GM19035 (cell line): Measurements from ENCODE around the gene ACRBP.

Experiments used
- ATAC-seq: cut with Tn5 transposase; IDR thresholded peaks from one replicate; pipeline ENCODE4 v1.9.1; 2021; ENCODE audit not compliant: unreplicated experiment

ACRBP gene

DNA sequence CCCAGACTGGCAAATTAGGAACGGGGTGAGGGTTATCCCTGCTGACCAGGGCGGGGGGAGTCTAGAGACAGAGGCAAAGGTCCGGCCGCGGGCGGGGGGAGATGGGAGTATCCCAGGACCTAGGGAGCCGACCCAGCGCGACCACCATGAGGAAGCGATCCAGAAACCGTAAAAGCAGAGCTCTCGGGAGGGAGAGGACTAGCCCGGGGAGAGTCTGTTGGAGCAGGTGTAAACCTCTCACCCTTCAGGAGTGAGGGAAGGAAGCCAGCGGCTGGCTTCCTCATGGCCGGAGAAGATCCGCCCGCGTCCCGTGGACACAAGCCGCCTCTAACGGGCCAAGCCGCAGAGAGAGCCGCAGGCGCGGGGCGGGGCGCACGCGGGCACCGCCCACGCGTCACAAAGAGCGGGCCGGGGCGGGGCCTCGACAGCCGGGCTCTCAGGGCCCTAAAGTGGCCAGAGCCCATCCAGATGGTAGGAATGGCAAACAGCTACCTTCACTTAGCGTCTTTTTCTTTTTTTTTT is at the start of gene ACRBP:
ACRBP (minus strand) TSS at position 350 of the 522 bp plus-strand sequence; CDS start at position 284, 66 bp downstream.
- ATAC-seq = no peak

DNA sequence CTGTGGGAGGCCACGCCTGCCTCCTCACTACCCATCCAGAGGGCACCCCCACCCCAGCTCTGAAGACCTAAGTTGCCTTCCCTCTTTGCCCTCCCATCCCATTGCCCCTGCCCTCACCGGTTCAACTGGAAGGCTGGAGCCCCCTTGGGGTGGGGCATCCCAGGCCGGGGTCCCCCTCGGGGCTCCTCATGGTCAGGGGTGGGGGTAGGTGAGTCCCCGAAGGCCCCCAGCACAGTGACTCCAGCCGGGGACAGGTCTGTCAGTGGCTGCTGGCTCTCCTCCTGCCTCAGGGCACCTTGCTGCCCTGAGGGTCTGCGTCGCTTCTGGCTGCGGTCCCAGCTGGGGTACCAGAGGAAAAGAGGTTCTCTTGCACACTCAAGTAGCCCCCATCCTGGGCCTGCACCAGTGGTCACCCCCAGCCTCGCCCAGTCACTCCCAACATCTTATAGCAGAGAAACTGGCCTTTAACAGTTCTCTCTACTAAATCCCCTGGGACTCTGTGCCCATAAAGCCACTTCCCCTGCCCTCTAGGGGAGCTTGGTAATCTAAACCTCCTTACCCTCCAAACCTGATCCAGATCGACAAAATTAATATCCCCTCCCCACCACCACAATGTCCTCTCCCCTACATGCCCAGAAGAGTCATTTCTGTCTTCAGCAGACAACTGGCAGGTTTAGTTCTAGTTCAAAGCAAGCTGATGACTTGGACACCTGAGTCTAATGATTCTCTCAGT is 48.2 kb upstream of the ACRBP start:
- ATAC-seq = no peak

DNA sequence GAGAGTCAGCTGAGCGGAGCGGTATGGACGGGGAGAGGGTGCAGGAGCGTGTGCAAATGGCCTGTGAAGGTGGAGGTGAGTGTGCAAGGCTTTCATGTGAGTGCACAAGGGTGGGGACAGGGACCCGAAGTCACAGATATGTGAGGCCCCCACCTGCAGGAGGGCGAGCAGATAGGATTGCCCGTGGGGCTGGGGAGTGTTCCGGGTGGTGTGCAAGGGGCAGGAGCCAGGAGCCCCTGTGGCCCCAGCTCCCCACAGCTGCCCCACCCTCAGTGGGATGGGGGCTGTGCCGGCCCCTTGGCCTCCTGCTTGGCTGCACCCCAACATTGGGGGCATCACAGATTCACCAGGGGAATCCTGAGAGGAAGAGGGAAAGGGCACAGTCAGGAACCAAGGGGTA is 47.5 kb upstream of the ACRBP start:
- ATAC-seq = no peak

DNA sequence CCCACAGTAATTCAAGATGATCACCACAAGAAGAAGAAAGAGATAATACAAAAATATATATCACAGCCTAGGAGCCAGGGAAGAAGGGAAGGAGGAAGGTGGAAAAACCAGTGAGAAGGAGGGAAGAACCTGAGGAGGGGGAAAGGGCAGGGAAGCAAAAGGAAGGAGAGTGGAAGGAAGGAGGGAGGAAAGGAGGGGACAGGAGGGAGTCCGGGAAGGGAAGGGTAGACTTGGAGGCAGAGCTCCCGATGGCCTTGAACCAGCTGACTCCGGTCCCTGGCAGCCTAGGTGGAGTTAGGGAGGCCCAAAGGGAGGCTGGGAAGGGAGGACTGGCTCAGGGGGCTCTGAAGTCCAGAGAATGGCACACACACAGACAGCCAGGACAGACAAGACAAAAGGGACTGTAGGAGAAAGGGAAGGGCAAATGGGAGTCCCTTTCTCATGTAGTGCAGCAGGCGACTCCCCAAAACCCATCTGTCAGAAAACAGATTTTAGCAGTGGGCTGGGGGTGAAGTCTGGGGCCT is 46.7 kb upstream of the ACRBP start:
- no peak for ATAC-seq

DNA sequence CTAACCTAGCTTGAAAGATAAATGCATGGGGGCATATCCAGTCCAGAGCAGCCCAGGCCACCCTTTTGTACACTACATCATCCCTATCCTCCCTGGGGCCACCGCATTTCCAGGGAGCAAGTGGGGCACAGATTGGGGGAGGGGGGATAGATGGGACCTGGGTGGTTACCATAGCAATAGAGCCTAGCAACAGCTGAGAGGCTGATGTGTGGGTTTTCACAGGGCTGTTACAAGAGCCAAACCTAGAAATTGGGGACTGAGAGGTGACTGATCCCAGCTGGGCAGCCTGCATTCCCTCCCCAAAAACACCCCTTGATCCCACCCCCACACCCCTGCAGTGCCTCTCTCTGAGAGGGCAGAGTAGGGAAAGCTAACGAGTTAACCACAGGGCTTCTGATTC is 45.7 kb upstream of the ACRBP start:
- ATAC-seq = no peak

DNA sequence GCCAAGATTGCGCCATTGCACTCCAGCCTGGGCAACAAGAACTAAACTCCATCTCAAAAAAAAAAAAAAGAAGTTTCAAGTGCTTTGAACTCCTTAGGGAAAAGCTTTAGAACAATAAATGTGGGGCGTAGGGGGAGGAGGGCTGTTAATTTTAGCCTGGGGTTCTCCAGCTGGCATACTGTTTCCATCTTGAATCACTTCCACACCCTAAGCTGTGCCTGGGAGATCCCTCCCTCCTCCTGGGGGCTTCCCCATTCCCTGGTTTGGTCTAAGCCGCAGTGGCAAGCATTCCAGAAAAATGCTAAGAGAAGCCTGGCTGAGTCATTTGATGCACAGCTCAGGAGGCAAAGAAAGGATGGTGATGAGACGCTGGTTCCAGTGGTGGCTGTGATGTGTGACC is 44.2 kb upstream of the ACRBP start:
- ATAC-seq = no peak

DNA sequence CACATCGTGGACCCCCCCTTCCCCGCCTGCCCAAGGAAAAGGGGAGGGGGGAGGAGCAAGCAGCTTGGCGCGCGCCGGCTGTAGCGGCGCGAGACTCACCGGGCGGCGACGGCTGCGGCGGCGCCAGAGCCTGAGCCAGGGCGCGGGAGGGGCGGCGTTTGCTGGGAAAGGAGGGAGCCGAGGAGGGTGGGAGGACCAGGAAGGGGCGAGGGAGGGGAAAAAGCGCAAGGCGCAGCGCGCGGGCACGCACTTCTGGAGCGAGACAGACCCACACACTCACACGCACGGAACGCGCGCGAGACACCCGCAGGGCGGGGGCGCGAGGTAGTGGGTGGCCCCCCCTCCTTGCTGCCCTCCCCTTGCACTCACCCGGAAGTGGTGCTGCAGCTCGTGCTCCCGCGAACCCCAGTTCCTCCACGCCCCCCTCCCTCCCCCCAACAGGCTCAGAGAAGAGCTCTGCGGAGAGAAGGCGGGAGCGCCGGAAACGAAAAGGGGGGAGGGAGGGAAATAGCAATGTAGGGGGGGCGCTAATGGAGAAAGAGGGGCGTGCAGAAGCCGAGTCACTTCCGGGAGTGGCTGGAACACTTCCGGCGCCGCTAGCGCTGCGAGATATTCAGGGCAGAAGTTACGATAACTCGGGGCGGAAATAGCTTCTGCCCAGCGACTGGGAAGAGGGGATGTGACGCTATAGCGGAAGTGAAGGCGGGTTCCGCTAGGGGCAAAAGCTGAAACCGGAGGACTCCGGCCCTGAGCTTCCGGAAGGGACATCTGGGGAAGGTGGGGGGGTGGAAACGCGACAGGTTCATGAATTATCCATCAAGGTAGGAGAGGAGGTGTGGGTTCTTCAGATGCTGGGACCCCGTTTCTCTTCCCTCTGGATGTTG is 42.0 kb upstream of the ACRBP start, which contains the start of gene ZNF384:
ZNF384 (minus strand) TSS at position 377 of the 884 bp plus-strand sequence. CDS start 9,855 bp downstream, outside the sequence.
- ATAC-seq = peak; percentile 86

DNA sequence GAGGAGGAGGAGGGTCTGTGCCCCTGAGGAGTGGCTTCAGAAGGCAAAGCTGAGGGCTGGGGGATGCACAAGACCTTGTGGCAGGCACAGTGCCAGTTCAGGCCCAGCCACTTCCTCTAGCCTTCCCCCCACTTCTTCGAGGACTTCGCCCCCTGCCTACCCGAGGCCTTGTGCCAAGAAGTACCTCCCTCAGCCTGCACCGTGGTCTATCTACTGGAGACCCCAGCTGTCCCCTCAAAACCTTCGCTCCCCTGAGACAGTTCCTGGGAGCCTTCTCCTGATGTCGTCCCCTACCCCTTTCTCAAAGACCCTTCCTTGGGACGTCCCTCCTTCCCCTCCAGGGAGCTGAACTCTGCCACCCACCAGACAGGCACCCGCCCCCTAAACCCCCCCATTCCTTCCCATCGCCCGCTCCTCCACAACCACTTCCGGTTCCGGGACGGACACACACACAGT is 41.3 kb upstream of the ACRBP start:
- no peak for ATAC-seq

DNA sequence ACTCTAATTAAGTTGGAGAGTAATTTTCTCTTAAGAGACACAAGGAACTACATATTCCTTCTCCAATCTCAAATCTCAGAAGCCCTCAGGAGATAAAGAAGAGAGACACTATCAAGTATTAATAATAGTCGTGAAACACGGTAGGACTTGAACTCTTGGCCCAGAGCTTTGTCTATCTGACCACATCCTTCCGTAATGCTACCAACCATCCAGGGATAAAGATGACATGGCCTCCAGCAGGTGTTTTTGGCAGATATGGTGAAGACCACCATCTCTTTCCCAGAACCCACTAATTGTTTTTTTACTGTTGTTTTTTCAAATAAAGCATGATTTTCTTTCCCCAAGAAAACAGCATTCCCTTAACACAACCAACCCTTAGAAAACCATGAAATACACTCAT is 38.6 kb upstream of the ACRBP start:
- ATAC-seq = no peak

DNA sequence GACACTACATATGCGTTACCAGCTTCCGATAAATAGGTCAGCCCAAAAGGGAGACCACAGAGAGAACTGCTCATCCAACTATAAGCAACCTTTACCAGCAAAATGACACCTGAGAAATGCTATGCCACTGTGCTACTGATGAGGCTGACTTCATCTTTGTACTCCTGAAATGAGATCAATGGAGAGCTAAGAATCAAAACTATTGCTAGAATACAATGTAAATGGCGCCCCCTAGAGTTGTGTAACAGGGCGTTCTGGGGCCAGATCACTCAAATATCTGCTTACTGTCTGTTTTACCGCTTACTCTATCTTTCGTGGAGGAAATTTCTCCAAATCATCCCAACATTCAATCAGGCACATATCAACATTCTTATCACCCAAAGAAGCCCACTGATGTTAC is 37.4 kb upstream of the ACRBP start:
- no peak for ATAC-seq

DNA sequence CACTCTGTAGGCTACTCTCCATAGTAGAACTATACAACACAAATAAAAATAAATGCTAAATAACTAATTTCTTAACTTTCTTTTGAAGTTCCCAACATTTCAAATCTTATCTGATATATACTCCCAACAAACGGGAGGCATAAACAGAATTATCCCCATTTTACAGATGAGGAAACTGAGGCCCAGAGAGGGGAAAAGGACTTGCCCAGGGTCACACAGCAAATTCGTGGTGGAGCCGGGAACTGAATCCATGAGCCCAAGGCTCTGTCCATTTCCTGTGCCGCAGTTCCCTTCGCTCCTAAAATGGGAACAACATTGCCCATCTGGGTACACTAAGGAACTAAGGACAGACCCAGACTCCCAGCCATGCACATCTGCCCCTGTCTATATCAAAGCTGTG is 29.7 kb upstream of the ACRBP start:
- ATAC-seq = no peak

DNA sequence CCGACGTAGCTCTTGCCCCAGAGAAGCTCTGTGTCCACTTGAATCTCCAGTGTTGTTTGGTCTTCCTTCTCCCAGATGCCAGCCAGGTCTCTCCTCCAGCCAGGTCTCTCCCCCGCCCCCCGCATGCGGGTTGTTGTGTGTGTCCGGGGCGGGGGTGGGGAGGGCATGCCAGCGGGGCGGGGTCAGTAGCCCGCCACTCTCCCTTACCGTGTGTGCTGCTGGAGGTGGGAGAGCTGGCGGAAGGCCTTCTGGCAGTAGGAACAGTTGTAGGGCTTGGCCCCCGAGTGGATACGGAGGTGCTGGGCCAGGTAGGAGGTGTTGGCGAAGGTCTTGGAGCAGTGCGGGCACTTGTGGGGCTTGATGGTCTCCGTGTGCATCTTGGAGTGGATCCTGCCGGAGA is 24.9 kb upstream of the ACRBP start:
- ATAC-seq = no peak

DNA sequence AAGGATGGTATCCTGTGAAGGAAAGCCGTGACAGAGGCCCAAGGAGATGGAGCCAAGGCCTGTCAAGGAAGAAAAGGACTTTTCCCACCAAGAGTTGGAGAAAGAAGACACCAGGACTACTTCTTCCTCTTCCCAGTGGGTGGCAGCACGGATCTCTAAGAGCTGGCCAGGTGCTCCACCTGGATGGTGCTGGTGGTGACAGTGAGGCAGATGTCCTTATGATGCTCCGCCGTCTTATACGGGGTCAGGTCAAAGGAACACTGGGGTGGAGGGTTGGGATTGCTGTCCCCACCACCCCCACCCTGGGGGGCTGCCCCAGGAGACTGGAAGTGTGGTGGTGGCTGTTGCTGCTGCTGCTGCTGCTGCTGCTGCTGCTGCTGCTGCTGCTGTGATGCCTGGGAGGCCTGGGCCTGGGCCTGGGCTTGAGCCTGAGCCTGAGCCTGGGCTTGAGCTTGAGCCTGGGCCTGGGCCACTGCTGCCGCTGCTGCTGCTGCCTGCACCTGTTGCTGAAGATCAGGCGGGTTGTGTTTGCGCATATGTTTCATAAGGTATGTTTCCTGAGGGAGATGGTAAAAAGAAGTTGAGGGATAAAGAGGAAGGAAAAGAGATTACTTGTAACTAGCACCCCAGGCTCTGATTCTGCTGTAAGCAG is 20.5 kb upstream of the ACRBP start:
- no peak for ATAC-seq

DNA sequence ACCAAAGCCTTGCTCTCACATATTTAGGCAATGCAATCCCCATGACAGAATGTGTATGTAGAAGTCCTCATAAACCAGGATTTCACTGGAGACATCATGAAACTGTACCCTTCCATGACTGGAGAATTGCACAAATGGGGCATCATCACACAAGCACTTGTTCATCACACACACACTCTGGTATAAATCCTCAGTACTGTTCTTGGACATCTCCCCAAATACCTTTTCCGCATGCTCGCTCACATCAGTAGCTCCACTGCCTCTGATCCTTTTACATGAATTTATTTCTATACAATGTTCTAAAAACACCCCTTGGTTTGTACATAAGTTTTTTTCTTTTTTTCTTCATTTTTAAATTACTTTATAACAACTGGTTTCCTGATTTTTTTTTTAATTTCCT is 19.0 kb upstream of the ACRBP start:
- no peak for ATAC-seq

DNA sequence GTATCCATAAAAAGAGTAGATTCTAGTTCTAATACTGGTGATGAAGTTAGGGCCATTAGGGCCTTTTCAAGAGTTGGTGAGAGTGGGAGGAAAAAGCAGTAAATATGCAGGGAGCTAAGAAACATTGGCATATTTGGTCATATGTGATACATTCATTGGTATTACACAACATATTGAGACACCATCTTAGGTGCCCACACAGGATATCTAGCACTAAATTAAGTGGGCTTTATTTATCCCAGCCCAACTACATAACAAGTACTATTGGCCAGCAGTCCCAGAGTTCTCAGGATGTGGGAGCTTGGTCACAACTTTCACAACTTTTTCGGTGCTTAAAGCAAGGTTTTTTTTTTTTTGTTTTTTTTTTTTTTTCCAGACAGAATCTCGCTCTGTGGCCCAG is 17.7 kb upstream of the ACRBP start:
- ATAC-seq = no peak

DNA sequence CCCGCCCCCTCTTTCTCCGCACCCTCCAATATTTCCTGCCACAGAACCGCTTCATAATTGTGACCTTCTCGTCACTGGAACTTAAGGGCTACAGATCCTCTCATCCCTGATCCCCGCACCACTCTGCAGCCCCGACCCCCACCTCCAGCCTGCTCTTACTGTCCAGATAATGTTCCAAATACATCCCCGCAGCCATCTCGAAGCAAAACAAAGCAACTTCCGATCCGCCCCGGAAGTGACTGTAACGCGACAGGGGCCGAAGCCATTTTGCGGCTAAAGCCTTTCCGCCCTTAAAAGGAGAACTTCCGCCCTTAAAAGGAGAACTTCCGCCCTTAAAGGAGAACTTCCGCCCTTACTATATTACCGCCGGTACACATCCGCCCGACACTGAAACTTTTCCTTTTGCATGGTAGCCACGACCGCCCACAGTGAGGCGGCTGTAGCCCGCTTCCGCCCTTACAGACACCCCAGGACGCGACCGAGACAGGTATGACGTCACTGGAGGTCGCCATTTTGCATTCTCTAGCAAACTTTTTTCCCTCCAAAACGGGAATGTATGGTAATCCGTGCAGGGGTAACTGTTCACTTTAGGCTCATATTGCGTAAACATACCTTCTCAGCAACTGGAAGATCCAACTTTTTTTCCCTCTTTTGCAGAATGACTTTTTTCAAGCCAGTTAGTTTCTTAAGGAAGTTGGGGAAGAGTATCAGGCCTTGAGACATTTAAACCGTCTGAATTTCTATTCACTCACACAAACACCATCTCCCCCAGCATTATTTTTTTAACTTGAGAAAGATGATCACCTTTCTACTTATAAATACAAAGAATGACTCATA is 15.9 kb upstream of the ACRBP start, which contains the start of gene ING4:
ING4 (minus strand) TSS at position 214 of the 837 bp plus-strand sequence; CDS start at position 196, 18 bp downstream.
- ATAC-seq = peak; percentile 99

DNA sequence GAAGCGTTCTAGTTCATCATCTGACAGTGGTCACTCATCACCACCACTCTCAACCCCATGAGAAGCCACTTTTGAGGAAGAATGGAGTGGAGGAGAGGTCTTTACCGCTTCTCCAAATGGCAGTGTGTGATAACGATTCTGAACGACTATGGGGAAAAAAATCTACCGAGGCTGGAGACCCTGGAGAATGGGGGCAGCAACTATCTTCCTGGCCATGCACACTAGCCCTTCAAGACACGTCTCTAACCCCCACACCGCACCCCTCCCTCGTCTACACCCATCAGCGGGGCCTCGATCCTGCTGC is 15.3 kb upstream of the ACRBP start:
- no peak for ATAC-seq

DNA sequence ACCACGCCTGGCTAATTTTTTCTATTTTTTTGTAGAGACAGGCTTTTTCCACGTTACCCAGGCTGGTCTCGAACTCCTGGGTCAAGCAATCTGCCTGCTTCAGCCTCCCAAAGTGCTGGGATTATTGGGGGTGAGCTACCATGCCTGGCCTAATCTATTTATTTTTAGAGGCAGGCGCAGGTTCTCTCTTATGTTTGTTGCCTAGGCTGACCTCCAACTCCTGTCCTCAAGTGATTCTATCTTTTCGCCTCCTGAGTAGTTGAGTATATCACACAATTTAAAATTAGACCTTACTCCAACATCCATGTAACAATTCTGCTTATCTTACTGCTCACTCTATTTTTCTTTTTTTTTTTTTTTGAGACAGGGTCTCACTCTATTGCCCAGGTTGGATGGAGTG is 6.8 kb upstream of the ACRBP start:
- ATAC-seq = no peak

DNA sequence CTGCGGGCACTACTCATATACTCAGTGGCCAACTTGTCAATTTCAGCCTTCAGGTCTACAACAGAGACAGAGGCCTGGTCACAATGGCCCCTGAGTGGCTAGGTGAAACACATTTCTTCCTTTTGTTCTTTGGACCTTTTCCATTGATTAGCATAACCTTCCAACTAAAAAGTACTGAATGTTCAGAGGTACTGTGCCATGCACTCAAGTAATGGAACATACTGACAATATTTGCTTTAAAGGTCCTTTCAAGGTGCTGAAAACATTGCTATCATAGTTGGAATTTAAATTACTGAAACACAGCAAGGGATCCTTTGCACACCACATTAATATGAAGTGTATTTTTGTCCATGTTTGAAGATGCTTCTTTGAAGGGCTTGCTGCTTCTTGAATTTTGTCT is 6.1 kb upstream of the ACRBP start:
- no peak for ATAC-seq

DNA sequence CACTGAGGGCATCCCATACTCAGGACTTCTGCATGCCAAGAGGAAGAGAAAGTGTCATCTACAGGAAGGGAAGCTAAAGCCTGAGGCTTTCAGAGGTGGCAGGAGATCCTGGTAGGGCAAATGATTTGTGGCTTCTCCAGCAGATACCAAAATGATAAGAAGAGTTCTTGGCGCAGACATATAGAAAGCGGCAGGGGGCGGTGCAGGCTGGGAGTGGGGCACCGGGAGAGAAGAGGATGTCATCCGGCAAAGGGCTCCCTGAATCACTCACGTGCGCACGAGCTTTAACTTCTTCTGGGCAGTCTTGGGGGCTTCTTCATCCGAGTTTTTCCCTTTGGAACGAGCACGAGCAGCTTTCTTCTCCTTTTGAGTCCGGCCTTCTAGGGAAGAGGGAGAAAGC is 5.2 kb upstream of the ACRBP start:
- no peak for ATAC-seq
